ENCODE data around the gene GKN2. TPM values are rescaled to one million over a fixed set of nuclear protein-coding genes. Genes with fewer than 3 reads are reported as not detected.

GKN2 gene
- 1.5 to 2.9 TPM (median 2.0 TPM) in 5 replicates for total RNA-seq (2022; extraction: Qiagen RNA extraction)

GRCh38 chr2:68952887-68953521 is at the start of gene GKN2:
Gene GKN2 (minus strand): TSS chr2:68952893. CDS start chr2:68952861, 32 bp downstream.

GRCh38 chr2:68974251-68974650 is 21.6 kb upstream of the GKN2 start, which contains the start of gene GKN1:
Gene GKN1 (plus strand): TSS chr2:68974636. CDS start chr2:68974678, 42 bp downstream.

Other genes starting within 250 kb of the GKN2 start
- 0.11 to 0.47 TPM (median 0.37 TPM) in 5 replicates for gene ARHGAP25, start 218.1 kb downstream of the GKN2 start, total RNA-seq (2022; extraction: Qiagen RNA extraction)
- not detected in 5 replicates for gene BMP10, start 81.5 kb downstream of the GKN2 start, total RNA-seq (2022; extraction: Qiagen RNA extraction)
- gene GKN1, start 21.7 kb upstream of the GKN2 start, total RNA-seq (2022; extraction: Qiagen RNA extraction) = 0.24 to 0.56 TPM (median 0.41 TPM) in 5 replicates
- gene ANTXR1, start 60.3 kb upstream of the GKN2 start, total RNA-seq (2022; extraction: Qiagen RNA extraction) = 115 to 164 TPM (median 154 TPM) in 5 replicates